GM15510 (cell line): ENCODE data around the gene MYCN.

ENCODE experiments used
- POLR2A ChIP-seq: IDR thresholded peaks from 3 replicates; pipeline ENCODE4 v1.6.1; 2011; ENCODE audit warnings: borderline replicate concordance; ENCODE audit not compliant: insufficient read length; ENCODE audit errors: extremely low read depth

The MYCN gene

DNA sequence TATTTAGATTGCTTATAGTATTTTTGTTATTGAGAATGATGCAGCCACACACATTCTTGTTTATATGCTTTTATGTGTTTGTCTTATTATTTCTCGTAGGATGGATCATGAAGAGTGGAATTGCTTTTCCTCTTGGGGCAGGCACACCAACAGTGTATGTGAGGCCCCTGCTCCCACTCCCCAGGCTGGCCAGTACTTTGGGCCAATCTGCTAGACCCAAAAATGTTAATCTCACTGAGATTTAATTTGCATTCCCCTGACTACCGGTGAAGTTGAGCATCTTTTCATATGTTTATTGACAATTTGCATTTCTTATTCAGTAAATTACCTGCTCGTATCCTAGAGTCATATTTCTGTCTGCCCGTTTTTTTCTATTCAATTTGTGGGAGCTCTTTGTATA, 4.7 kb upstream of the MYCN start:
- no peak for TF ChIP-seq POLR2A

DNA sequence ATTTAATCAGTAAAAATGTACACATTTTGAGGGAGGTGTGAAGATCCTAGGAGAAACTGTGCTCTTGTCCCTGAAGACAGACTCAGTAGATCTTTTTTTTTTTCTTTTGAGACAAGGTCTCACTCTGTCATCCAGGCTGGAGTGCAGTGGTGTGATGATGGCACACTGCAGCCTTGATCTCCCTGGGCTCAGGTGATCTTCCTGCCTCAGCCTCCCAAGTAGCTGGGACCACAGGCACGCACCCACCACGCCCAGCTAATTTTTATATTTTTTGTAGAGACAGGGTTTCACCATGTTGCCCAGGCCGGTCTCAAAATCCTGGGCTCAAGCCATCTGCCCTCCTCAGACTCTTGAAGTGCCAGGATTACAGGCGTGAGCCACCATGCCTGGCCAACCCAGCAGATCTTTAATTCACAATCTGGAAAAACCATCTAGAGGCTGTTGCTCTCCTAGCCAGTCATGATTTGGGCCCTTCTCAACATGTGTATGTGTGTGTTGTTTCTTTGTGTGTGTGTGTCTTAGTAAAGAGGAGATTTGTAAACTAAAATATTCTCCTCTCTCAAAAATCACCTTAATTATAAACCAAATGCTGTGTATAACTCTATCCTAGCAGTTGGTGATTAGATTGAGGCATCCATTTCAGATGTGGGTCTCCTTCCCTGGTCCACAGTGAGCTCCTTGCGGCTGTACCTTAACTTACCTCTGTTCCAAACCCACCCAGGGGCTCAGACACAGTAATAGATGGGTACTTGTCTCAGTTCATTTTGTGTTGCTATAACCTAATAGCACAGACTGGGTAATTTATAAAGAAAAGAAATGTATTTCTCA, 3.9 kb upstream of the MYCN start:
- no peak for TF ChIP-seq POLR2A

DNA sequence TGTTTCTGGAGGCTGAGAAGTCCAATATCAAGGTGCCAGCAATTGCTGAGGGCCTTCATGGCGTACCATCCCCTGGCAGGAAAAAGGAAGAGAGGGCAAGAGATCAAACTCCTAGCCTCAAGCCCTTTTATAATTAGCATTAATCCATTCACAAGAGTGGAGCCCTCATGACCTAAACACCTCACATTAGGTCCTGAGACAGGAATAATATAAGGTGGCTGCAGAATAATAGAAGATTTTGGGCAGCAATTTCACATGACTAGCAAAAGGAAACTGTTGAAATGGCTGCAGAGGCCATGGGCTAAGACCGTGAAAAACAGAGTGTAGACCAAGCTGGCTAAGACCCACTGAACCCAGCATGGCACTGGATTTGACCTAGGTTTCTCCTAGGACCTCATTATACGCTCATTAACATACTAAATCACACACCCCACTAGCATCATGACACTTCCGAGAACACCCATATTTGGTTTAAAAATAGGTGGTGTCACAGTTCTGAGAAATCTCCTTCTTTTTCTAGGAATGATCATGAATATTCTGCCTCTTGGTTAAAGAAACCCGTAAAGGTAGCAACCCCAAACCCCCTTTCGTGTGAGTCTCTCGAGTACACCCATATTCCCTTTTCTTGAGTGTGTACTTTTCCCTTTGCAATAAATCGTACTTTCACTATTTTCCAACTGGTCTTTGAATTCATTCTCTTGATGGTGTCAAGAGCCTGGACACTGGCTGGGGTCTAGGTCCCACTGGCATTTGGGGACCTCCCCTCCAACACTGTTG, 3.1 kb upstream of the MYCN start:
- TF ChIP-seq POLR2A: no peak

DNA sequence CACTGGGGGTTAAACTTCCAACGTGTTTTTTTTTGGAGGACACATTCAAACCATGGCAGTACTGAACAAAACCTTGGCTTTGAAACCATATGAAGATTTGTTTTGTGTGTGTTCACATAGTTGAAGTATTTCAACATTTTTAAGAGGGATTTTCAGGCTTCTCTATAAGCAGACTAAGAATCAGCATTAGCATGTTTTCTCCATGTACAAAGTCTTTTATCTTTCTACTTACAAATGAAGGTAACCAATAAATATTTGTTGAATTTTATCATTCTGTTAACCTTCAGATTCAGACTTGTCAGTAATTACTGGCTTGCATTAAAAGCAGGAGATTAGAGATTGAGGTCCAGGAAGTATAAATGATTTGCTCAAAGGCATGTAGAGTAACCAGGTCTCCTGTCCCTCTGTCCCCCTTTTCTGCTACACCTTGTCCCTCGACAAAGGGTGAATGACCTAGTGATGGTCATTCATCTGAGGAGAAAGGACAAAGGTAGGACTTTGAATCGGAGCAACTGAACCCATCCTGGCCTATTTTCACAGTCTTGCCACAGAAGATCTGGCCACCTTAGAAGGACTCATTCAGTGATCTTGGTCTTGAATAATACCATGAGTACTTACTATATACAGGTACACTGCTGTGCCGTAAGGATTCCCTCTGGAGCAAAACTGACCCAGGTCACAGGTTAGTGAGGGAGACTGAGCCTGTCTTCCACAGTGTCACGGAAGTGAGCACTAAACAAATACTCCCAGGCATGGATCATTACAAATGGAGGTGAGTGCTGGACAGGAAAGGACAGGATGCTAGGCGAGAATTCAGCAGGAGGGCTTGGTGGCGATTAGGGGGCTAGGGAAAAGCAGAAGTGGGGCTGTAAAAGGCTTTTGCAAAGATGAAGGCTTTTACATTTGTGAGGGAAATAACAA, 2.2 kb upstream of the MYCN start:
- no peak for TF ChIP-seq POLR2A

DNA sequence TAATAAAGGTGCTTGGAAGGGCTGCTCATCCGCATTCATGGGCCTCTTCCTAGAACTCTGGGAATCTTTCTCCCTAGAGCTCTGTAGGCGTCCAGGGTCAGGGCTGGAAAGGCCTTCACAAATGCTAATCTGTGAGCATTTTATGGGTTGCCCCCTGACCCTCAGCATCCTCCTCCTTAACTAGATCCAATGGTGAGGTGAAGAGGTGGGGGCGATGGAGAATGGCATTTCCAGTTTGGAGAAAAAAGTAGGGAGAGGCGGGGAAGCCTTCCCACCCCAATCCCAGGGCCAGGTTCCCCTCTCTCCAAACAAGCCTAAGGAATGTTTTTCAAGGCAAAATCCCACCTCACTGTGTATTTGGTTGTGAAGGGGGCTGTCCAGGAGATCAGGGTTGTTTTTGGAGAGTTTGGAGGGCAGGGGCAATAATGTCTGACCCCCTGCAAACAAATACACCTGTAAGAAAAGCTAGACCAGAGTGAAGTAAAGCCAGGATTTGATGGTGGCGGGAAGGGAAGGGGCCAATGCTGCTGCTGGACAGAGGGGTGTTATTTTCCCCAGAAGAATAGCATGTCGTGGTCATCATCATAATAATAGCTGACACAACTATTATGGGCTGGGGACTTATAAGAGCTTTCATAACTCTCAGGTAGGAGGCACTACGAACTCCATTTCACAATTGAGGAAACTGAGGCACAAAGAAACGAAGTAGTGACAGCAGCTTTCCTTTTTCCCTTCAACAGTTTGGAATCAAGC, 1.4 kb upstream of the MYCN start:
- no peak for TF ChIP-seq POLR2A

DNA sequence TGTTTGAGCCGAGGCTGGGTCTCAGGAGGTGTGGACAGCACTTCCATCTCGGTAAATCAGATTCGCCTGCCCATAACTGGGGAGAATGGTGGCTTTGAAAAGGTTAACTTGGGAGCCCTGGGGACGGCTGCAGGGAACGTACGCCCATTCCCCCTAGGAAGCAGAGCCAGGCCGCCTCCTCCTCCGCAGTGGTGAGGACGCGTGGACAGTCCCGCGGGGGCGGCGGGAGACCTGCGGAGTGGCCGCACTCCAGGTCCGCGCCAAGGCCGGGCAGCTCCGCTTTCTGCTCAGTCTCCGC, 845 bp upstream of the MYCN start:
- TF ChIP-seq POLR2A: no peak

DNA sequence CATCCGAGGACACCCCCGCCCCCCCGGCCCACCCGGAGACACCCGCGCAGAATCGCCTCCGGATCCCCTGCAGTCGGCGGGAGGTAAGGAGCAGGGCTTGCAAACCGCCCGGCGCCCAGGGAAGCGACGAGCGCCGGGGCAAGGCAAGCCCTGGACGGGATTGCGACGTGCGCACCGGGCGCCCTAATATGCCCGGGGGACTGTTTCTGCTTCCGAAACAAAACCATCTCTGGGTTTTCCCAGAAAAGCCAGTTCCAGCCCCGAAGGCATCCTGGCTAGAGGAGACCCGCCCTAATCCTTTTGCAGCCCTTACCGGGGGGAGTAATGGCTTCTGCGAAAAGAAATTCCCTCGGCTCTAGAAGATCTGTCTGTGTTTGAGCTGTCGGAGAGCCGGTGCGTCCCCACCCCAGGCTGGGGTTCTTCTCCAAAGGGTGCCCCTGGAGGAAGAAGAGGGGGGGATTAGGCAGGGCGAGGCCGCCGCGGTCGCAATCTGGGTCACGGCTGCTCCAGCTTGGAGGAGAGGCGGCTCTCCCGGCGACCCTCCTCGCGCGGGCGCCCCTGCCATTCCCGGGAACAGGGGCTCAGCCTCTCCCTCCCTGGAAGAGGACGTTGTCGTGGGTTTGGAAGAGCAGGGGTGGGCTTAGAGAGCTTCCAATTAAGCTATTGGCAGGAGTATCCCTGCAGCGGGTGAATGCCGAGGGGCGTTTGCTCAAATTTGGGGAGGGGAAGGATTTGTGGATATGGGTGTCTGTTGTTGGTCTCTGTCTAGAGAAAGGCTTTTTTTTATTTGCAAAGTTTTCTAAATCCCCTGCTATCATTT, 521 bp downstream of the MYCN start:
- no peak for TF ChIP-seq POLR2A

DNA sequence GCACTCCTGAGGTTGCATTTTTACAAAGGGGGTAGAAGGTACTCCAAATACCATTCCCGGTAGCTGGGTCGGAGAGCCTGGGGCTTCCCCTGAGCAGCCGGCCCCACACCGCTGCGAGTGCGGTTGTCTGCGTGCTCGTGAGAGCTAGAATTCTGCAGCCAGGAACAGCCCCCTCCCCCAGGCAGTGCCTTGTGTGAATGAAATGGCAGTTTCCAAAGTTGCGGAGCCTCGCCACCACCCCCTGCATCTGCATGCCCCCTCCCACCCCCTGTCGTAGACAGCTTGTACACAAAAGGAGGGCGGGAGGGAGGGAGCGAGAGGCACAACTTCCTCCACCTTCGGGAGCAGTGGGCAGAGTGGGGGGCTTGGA, 1.1 kb downstream of the MYCN start:
- TF ChIP-seq POLR2A: no peak

DNA sequence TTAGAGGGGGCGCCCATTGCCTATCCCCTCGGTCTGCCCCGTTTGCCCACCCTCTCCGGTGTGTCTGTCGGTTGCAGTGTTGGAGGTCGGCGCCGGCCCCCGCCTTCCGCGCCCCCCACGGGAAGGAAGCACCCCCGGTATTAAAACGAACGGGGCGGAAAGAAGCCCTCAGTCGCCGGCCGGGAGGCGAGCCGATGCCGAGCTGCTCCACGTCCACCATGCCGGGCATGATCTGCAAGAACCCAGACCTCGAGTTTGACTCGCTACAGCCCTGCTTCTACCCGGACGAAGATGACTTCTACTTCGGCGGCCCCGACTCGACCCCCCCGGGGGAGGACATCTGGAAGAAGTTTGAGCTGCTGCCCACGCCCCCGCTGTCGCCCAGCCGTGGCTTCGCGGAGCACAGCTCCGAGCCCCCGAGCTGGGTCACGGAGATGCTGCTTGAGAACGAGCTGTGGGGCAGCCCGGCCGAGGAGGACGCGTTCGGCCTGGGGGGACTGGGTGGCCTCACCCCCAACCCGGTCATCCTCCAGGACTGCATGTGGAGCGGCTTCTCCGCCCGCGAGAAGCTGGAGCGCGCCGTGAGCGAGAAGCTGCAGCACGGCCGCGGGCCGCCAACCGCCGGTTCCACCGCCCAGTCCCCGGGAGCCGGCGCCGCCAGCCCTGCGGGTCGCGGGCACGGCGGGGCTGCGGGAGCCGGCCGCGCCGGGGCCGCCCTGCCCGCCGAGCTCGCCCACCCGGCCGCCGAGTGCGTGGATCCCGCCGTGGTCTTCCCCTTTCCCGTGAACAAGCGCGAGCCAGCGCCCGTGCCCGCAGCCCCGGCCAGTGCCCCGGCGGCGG, 1.7 kb downstream of the MYCN start:
- TF ChIP-seq POLR2A: no peak

DNA sequence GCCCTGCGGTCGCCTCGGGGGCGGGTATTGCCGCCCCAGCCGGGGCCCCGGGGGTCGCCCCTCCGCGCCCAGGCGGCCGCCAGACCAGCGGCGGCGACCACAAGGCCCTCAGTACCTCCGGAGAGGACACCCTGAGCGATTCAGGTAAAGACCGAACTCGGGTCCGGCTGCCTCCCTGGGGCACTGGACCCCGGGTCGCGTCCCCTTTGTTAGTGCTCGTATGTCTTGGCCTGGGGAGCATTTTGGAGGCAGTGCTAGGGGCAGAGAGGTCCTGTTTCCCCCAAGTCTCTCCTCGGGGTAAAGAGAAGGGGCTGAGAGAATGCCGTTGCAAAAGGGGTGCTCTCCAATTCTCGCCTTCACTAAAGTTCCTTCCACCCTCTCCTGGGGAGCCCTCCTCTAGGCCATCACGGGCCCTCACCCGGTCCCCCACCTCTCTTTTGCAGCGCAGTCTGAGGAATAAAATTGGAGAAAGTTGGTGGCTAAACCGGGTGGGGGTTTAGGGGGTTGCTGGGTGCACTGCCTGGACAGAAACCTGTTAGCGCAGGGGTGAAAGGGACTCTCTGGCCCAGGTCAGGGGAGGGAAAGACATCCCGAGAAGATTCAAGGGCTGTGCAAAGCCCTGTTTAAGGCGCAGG, 2.5 kb downstream of the MYCN start:
- no peak for TF ChIP-seq POLR2A

DNA sequence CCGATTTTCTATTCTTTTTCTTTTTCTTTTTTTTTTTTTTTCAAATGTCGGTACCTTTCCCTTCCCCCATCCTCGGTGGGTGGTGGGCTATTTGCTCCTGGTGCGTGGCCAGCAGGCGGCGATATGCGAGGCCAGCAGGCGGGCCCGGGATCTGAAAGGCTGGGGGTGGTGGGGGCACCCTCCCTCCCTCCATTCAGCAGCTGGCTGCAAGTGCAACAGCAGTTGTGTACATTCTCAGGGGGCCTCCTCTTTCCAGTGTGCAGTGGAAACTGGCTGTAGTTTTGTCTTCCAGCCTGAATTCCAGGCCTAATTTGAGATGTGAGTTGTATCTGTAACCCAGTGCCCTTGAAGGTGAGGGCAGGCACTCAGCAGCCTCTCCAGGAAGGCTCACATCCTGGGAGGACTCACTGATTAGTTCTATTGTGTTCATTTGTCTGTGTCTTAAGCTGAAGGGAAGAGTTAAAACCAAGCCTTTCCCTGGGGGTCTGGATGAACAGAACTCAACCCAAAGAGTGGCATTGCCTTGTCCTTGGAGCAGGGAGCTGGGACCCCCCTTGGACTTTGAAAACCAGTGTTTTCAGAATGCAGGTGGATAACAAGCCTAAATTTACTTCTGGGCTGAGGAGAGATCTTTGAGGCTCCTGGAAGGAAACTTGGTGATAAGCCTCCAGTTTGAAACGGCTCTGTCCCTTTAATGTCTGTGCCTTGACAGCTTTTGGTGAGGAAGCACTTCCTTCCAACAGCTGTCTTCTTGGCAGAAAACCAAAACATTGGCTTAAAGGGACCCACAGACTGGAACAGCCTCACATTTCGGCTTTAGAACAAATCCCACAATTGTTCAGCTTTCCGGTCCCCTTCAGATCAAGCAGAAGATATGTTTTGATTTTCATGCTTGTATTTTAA, 3.3 kb downstream of the MYCN start:
- TF ChIP-seq POLR2A: no peak
